H1 (cell line): Measurements from ENCODE around the gene ZBED4. TPM values are rescaled to one million over a fixed set of nuclear protein-coding genes. Genes with fewer than 3 reads are reported as not detected.
A peak's percentile ranks its signal among the peaks of the same experiment; 100 is the strongest.

Experiments
- CTCF ChIA-PET: fragments of 300-600 bp; sonication (Branson Sonifier 250); formaldehyde crosslinking; loops from one replicate; lab custom pipeline; 2021; ENCODE audit not compliant: partially characterized antibody; lab: Charles Lee
- POLR2A ChIA-PET: fragments of 300-600 bp; sonication (Branson Sonifier 250); formaldehyde crosslinking; loops from one replicate; lab custom pipeline; 2021; ENCODE audit warnings: inconsistent platforms; ENCODE audit not compliant: partially characterized antibody; lab: Charles Lee
- DNase-seq, 2 experiments: peaks; one replicate each; pipeline versions ENCODE4 v3.0.0 to v3.0.0-alpha.2; 2010 to 2022; ENCODE audit warnings: low spot score in 2 of 2, low read depth in 1 of 2, mixed read lengths in 1 of 2
- FAIRE-seq: peaks from 2 replicates; lab custom pipeline; 2011; peaks lifted over from hg19 to GRCh38; lab: Jason Lieb, UNC
- H2AFZ ChIP-seq: 2 replicates; pipeline ENCODE4 v1.8.1; 2012; ENCODE audit warnings: low read length, inconsistent platforms
- H2AK5ac ChIP-seq: 2 replicates; pipeline ENCODE4 v1.6.1; 2013; ENCODE audit warnings: low read depth, low read length
- H2BK120ac ChIP-seq: replicated peaks from 2 replicates; pipeline ENCODE3; 2013; ENCODE audit warnings: low read depth, low read length, inconsistent platforms
- H2BK12ac ChIP-seq: 2 replicates; pipeline ENCODE4 v1.6.1; 2013; ENCODE audit warnings: low read depth, low read length
- H2BK15ac ChIP-seq: 2 replicates; pipeline ENCODE4 v1.6.1; 2013; ENCODE audit warnings: low read length
- H2BK20ac ChIP-seq: 2 replicates; pipeline ENCODE4 v1.6.1; 2013; ENCODE audit warnings: low read length
- H2BK5ac ChIP-seq: 2 replicates; pipeline ENCODE4 v1.6.1; 2013; ENCODE audit warnings: low read depth, low read length
- H3K14ac ChIP-seq: 2 replicates; pipeline ENCODE4 v1.6.1; 2013; ENCODE audit warnings: inconsistent platforms; ENCODE audit not compliant: insufficient read length
- H3K18ac ChIP-seq: 2 replicates; pipeline ENCODE4 v1.6.1; 2013; ENCODE audit warnings: low read length; ENCODE audit errors: extremely low read depth
- H3K23ac ChIP-seq: 2 replicates; pipeline ENCODE4 v1.6.1; 2013; ENCODE audit warnings: inconsistent platforms; ENCODE audit not compliant: insufficient read length
- H3K23me2 ChIP-seq: 2 replicates; pipeline ENCODE4 v1.6.1; 2013; ENCODE audit warnings: low read depth, low read length
- H3K27ac ChIP-seq: 2 replicates; pipeline ENCODE4 v1.6.1; 2011; ENCODE audit warnings: low read depth, low read length, inconsistent platforms
- H3K27me3 ChIP-seq, 4 experiments: replicated peaks in 1 of 4; 1 replicate in 1 of 4; 2 replicates in 3 of 4; pipeline versions ENCODE4 v1.6.1 to v1.8.1; 2011 to 2013; ENCODE audit warnings: low read length in 3 of 4, mild to moderate bottlenecking in 3 of 4, inconsistent platforms in 2 of 4, mixed read lengths in 2 of 4, moderate library complexity in 1 of 4; ENCODE audit not compliant: control insufficient read depth in 3 of 4, insufficient read depth in 3 of 4; ENCODE audit errors: extremely low read depth in 1 of 4
- H3K36me3 ChIP-seq, 4 experiments: 2 replicates each; pipeline versions ENCODE4 v1.6.1 to v1.8.1; 2011 to 2013; ENCODE audit warnings: mild to moderate bottlenecking in 4 of 4, low read length in 3 of 4, moderate library complexity in 2 of 4, control low read depth in 1 of 4, inconsistent platforms in 1 of 4; ENCODE audit not compliant: insufficient read depth in 4 of 4, control insufficient read depth in 2 of 4
- H3K4ac ChIP-seq: replicated peaks from 2 replicates; pipeline ENCODE3; 2013; ENCODE audit warnings: low read length, low read depth, mixed read lengths, inconsistent platforms; ENCODE audit not compliant: insufficient read length
- H3K4me1 ChIP-seq, 4 experiments: replicated peaks in 1 of 4; 1 replicate in 1 of 4; 2 replicates in 3 of 4; pipeline versions ENCODE4 v1.6.1 to v1.8.1; 2011 to 2013; ENCODE audit warnings: low read length in 3 of 4, inconsistent platforms in 2 of 4, mixed read lengths in 1 of 4; ENCODE audit not compliant: insufficient read depth in 4 of 4, control insufficient read depth in 3 of 4
- H3K4me2 ChIP-seq, 2 experiments: 2 replicates each; pipeline versions ENCODE4 v1.6.1 to v1.8.1; 2011 to 2013; ENCODE audit warnings: low read depth in 2 of 2, low read length in 2 of 2, control low read depth in 1 of 2, inconsistent platforms in 1 of 2, mild to moderate bottlenecking in 1 of 2; ENCODE audit not compliant: insufficient read depth in 1 of 2
- H3K4me3 ChIP-seq, 4 experiments: fragments of 200-600, 300-600 bp in 1 of 4; sonication (generic), shearing (Covaris generic), sonication (Bioruptor Twin) in 1 of 4; 2 replicates each; pipeline versions ENCODE4 v1.5.1 to v1.8.1; 2011 to 2016; ENCODE audit warnings: low read length in 4 of 4, low read depth in 3 of 4, control low read depth in 2 of 4, inconsistent platforms in 2 of 4, mild to moderate bottlenecking in 2 of 4, mixed read lengths in 1 of 4, moderate library complexity in 1 of 4; ENCODE audit not compliant: insufficient read depth in 2 of 4; ENCODE audit errors: extremely low read depth in 1 of 4
- H3K56ac ChIP-seq: replicated peaks from 2 replicates; pipeline ENCODE3; 2013; ENCODE audit warnings: low read depth, mild to moderate bottlenecking, mixed read lengths, low read length, inconsistent platforms; ENCODE audit not compliant: insufficient read length
- H3K79me1 ChIP-seq: 2 replicates; pipeline ENCODE4 v1.6.1; 2013; ENCODE audit warnings: low read depth, low read length, control low read depth
- H3K79me2 ChIP-seq, 2 experiments: 2 replicates each; pipeline versions ENCODE4 v1.6.1 to v1.8.1; 2012 to 2013; ENCODE audit warnings: low read length in 2 of 2, mild to moderate bottlenecking in 2 of 2, inconsistent platforms in 1 of 2; ENCODE audit not compliant: insufficient read depth in 2 of 2, control insufficient read depth in 1 of 2
- H3K9ac ChIP-seq, 4 experiments: replicated peaks in 1 of 4; 1 replicate in 1 of 4; 2 replicates in 3 of 4; pipeline versions ENCODE4 v1.6.1 to v1.8.1; 2011 to 2013; ENCODE audit warnings: low read depth in 3 of 4, low read length in 3 of 4, control low read depth in 2 of 4, mild to moderate bottlenecking in 2 of 4, moderate library complexity in 2 of 4, inconsistent platforms in 1 of 4; ENCODE audit errors: extremely low read depth in 1 of 4
- H3K9me3 ChIP-seq, 2 experiments: 2 replicates each; pipeline versions ENCODE4 v1.6.1 to v1.8.1; 2012 to 2013; ENCODE audit warnings: mild to moderate bottlenecking in 2 of 2, moderate library complexity in 2 of 2, control low read depth in 1 of 2, inconsistent platforms in 1 of 2, low read depth in 1 of 2, low read length in 1 of 2, mixed read lengths in 1 of 2; ENCODE audit not compliant: insufficient read depth in 2 of 2
- H4K20me1 ChIP-seq, 2 experiments: replicated peaks in 1 of 2; 2 replicates each; pipeline versions ENCODE3 to v1.8.1; 2011 to 2013; ENCODE audit warnings: inconsistent platforms in 2 of 2, low read length in 2 of 2, mild to moderate bottlenecking in 1 of 2; ENCODE audit not compliant: insufficient read depth in 2 of 2, control insufficient read depth in 1 of 2
- H4K5ac ChIP-seq: 2 replicates; pipeline ENCODE4 v1.6.1; 2013; ENCODE audit warnings: low read length, low read depth, mixed read lengths, inconsistent platforms; ENCODE audit not compliant: insufficient read length
- H4K8ac ChIP-seq: 2 replicates; pipeline ENCODE4 v1.8.0; 2013; ENCODE audit warnings: mild to moderate bottlenecking, moderate library complexity, low read length, inconsistent platforms; ENCODE audit not compliant: insufficient read depth; ENCODE audit errors: extremely low read depth
- H4K91ac ChIP-seq: replicated peaks from 2 replicates; pipeline ENCODE3; 2013; ENCODE audit warnings: low read length, mixed read lengths, inconsistent platforms; ENCODE audit not compliant: insufficient read length
- BACH1 ChIP-seq: IDR thresholded peaks from 2 replicates; pipeline ENCODE4 v1.6.1; 2012; ENCODE audit warnings: low read length, improper control_type of control experiment
- BRCA1 ChIP-seq: IDR thresholded peaks from 2 replicates; pipeline ENCODE4 v1.6.1; 2012; ENCODE audit warnings: low read depth, low read length, improper control_type of control experiment
- CBX5 ChIP-seq: fragments of 300-800, 300-1000 bp; sonication (generic); IDR thresholded peaks from 2 replicates; pipeline ENCODE4 v1.7.1; 2016; ENCODE audit warnings: antibody characterized with exemption, low read length, low read depth
- CTBP2 ChIP-seq: IDR thresholded peaks from 2 replicates; pipeline ENCODE4 v1.7.0; 2011; ENCODE audit warnings: borderline replicate concordance, mild to moderate bottlenecking, moderate library complexity, mixed read lengths, low read length; ENCODE audit not compliant: insufficient read depth, insufficient read length
- HDAC6 ChIP-seq: IDR thresholded peaks from one replicate; pipeline ENCODE4 v1.7.1; 2012; ENCODE audit warnings: low read depth, mild to moderate bottlenecking, inconsistent platforms, low read length, moderate library complexity
- KDM1A ChIP-seq: fragments of 200-600, 300-600 bp; sonication (generic); IDR thresholded peaks from 2 replicates; pipeline ENCODE4 v1.7.1; 2016; ENCODE audit warnings: mild to moderate bottlenecking, low read length, borderline replicate concordance
- POLR2AphosphoS5 ChIP-seq: IDR thresholded peaks from 2 replicates; pipeline ENCODE4 v1.6.1; 2011; ENCODE audit warnings: low read depth, low read length
- SP2 ChIP-seq: IDR thresholded peaks from 2 replicates; pipeline ENCODE4 v1.6.1; 2012; ENCODE audit warnings: mild to moderate bottlenecking, low read length, inconsistent platforms
- WGBS, 2 experiments: shearing (Covaris generic) in 1 of 2; methylation state at CpG; one replicate each; pipeline versions ENCODE4 v1.1.6 to v1.1.7; 2013 to 2015; ENCODE audit warnings: low lambda C conversion rate in 2 of 2, mixed read lengths in 2 of 2, inconsistent platforms in 1 of 2, low coverage in 1 of 2, missing lambda C conversion rate in 1 of 2; ENCODE audit not compliant: insufficient replicate concordance in 2 of 2, insufficient coverage in 1 of 2, insufficient read length in 1 of 2; ENCODE audit errors: extremely low coverage in 1 of 2, missing lambda C conversion rate in 1 of 2; 5-methylcytosine and 5-hydroxymethylcytosine counted together
- polyA plus RNA-seq, 7 experiments: library from polyadenylated mRNA; depleted of rRNA in 3 of 7; stranded (reverse) in 5 of 7; unstranded in 2 of 7; fragments of >200 nt in 5 of 7; fragments of 200-250 nt in 2 of 7; gene quantifications; 1 replicate in 5 of 7; 2 replicates in 1 of 7; 4 replicates in 1 of 7; pipeline versions ENCODE4 v1.2.1 to v1.2.3, GENCODE V29; 2011 to 2013; ENCODE audit warnings: missing spikeins in 2 of 7, mixed read lengths in 2 of 7
- total RNA-seq: library from RNA; stranded (reverse); fragmentation: NEBNext Ultra II Directional; extraction: Animal tissue kit (Norgen Biotek cat#: 25700); gene quantifications from 2 replicates; pipeline ENCODE4 v1.2.1, GENCODE V29; 2021

ZBED4 gene
- total and polyA plus RNA-seq, 2 of the 8 experiments (the other 6 are each of a cell fraction or from before 2014, with no cell fraction given) = 11.0 to 28.3 TPM

DNA sequence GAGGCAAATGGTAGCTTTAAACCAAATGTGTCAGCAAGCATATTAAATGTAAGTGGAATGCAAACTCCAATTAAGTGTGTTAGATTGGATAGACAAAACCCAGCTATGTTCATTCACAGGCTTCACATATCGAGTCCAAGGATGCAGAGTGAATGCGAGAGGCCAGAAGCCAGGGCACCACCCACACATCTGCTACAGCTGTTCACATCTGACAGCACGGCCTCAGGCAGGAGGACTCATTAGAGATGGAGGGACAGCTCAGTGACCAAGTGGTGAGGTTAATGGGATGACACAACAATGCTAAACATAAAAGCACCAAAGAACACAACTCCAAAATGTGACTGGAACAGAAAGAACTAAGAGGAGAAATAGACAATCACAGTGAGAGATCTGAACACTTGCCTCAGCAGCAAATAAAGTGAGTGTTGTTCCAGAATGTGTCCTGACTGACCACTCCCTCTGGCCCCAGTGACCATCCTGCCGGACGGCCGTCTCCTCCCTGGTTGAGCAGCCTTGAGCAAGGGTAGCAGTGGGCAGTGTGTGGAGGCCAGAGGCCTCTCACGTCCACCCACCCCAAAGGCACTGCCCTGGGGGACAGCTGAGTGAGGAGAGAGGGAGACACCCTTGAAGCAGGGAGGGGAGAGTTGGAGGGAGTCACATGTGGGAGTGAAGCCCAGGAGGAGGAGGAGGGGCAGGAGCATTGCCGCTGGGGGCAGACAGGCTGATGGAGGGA lies 40.8 kb downstream of the ZBED4 start:
- H4K8ac ChIP-seq = peak overlapping the region; percentile 39; the same call in 1 of the 2 replicates
- DNase-seq = no peak
- peaks cover 0 to 1% of the 10 kb centered on the region in 2 experiments for H4K20me1 ChIP-seq
- no peak overlapping the region for H3K56ac ChIP-seq
- H3K14ac ChIP-seq = no peak overlapping the region
- H3K9me3 ChIP-seq = peaks cover 3 to 5% of the 10 kb centered on the region in 2 experiments; a peak in 3 of 4 replicates
- H2AFZ ChIP-seq = no peak overlapping the region
- H3K27ac ChIP-seq = no peak overlapping the region
- no peak overlapping the region for H4K5ac ChIP-seq
- H3K4me1 ChIP-seq = no peaks in the 10 kb centered on the region
- H3K36me3 ChIP-seq = peaks cover 0 to 15% (median 3%) of the 10 kb centered on the region in 4 experiments; a peak in 2 of 8 replicates
- H3K9ac ChIP-seq = no peak overlapping the region
- H2BK20ac ChIP-seq = no peak overlapping the region
- no peak overlapping the region for H2BK5ac ChIP-seq
- no peak for FAIRE-seq
- no peak overlapping the region for H3K23ac ChIP-seq
- no peaks in the 10 kb centered on the region for H3K23me2 ChIP-seq
- H2AK5ac ChIP-seq = no peak overlapping the region
- H3K79me1 ChIP-seq = no peaks in the 10 kb centered on the region
- H2BK120ac ChIP-seq = no peak overlapping the region
- ChIA-PET CTCF (interaction anchor here (0.9 to 1.3 kb wide), 3 partner anchors 9 to 127 kb away, joined by 3 to 6 read pairs (median 3); no protein-coding TSS in a partner anchor), POLR2A (interaction anchor here (0.6 to 1.0 kb wide), 3 partner anchors 14 to 727 kb away, joined by 3 to 4 read pairs (median 3); no protein-coding TSS in a partner anchor)
- H3K4me3 ChIP-seq = no peak overlapping the region
- H3K4me2 ChIP-seq = no peak overlapping the region
- H3K27me3 ChIP-seq = no peaks in the 10 kb centered on the region
- no peak overlapping the region for H3K4ac ChIP-seq
- 0 out of 2 replicates have a peak overlapping the region, but pooled peaks have one; percentile 17 for H2BK12ac ChIP-seq
- 89% methylated on average over 8 of the region's 8 CpGs; no CpG with 5 or more reads in 1 of the 2 experiments for WGBS, 2 experiments
- no peak overlapping the region for H4K91ac ChIP-seq
- H3K18ac ChIP-seq = no peak overlapping the region
- H2BK15ac ChIP-seq = no peak overlapping the region
- H3K79me2 ChIP-seq = no peaks in the 10 kb centered on the region
- TF ChIP-seq CBX5 (no peak), KDM1A (no peak), POLR2AphosphoS5 (peak; percentile 37; the same call in 1 of the 2 replicates), BACH1 (no peak), CTBP2 (no peak), HDAC6 (no peak), SP2 (no peak), BRCA1 (no peak)
